ENCODE data around the gene GALR1. TPM values are rescaled to one million over a fixed set of nuclear protein-coding genes. Genes with fewer than 3 reads are reported as not detected.

Gene GALR1
- total RNA-seq (0.07 and 0.36 TPM in 2 replicates), polyA plus RNA-seq (not detected in 2 replicates)

- no peaks in the 10 kb centered on the region for H3K36me3 ChIP-seq (replicated peaks; ENCODE audit: insufficient read depth, low read depth)
- H3K4me2 ChIP-seq, result peak within 1 kb of the TSS; percentile 82
- no peak within 1 kb of the TSS for H2AFZ ChIP-seq
- peak within 1 kb of the TSS; percentile 36 for H3K4me3 ChIP-seq
- WGBS (ENCODE audit: low lambda C conversion rate, missing lambda C conversion rate), result 2% methylated on average over 69 of the region's 98 CpGs
- H3K9me2 ChIP-seq (replicated peaks; ENCODE audit: insufficient read depth), result no peaks in the 10 kb centered on the region
- DNase-seq (ENCODE audit: low spot score), result no peak
- H4K20me1 ChIP-seq (ENCODE audit: insufficient read depth, poor library complexity, severe bottlenecking), result no peaks in the 10 kb centered on the region
- H3K4me1 ChIP-seq (ENCODE audit: insufficient read depth), result no peaks in the 10 kb centered on the region
- H3K27ac ChIP-seq, result no peak within 1 kb of the TSS
- TF ChIP-seq EZH2phosphoT487 (IDR thresholded peaks at IDR 0.05; ENCODE audit: low read depth, severe bottlenecking, unreplicated experiment) (no peak), EZH2 (IDR thresholded peaks at IDR 0.05; ENCODE audit: borderline replicate concordance) (peak; percentile 67), CTCF (IDR thresholded peaks at IDR 0.05; ENCODE audit: poor library complexity) (no peak)
- no peaks in the 10 kb centered on the region for H3K9me3 ChIP-seq (ENCODE audit: low read depth)
- peaks cover 78% of the 10 kb centered on the region for H3K27me3 ChIP-seq
- H3K79me2 ChIP-seq, result no peaks in the 10 kb centered on the region
Observed at GRCh38 chr18:77249569-77250500, at the start of gene GALR1. Gene GALR1 (plus strand): TSS chr18:77249848. CDS start chr18:77250549, 701 bp downstream.

GRCh38 chr18:77201506-77201905 lies 48.1 kb upstream of the GALR1 start:
- Histone ChIP-seq H3K27ac (no peak overlapping the region), H3K4me3 (no peak overlapping the region), H2AFZ (no peak overlapping the region), H3K4me1 (ENCODE audit: insufficient read depth) (no peaks in the 10 kb centered on the region), H4K20me1 (ENCODE audit: insufficient read depth, poor library complexity, severe bottlenecking) (no peaks in the 10 kb centered on the region), H3K9me3 (ENCODE audit: low read depth) (no peaks in the 10 kb centered on the region), H3K27me3 (no peaks in the 10 kb centered on the region), H3K9me2 (replicated peaks; ENCODE audit: insufficient read depth) (no peaks in the 10 kb centered on the region), H3K36me3 (replicated peaks; ENCODE audit: insufficient read depth, low read depth) (no peaks in the 10 kb centered on the region), H3K4me2 (no peak overlapping the region), H3K79me2 (no peaks in the 10 kb centered on the region)
- WGBS (ENCODE audit: low lambda C conversion rate, missing lambda C conversion rate), result 88% methylated on average over 4 of the region's 4 CpGs
- DNase-seq (ENCODE audit: low spot score), result no peak
- no peak for TF ChIP-seq CTCF (IDR thresholded peaks at IDR 0.05; ENCODE audit: poor library complexity)
- TF ChIP-seq EZH2phosphoT487 (IDR thresholded peaks at IDR 0.05; ENCODE audit: low read depth, severe bottlenecking, unreplicated experiment), result no peak
- TF ChIP-seq EZH2 (IDR thresholded peaks at IDR 0.05; ENCODE audit: borderline replicate concordance), result no peak

GRCh38 chr18:77202329-77202728 lies 47.3 kb upstream of the GALR1 start:
- Histone ChIP-seq H3K4me3 (no peak overlapping the region), H4K20me1 (ENCODE audit: insufficient read depth, poor library complexity, severe bottlenecking) (no peaks in the 10 kb centered on the region), H3K4me2 (no peak overlapping the region), H3K9me2 (replicated peaks; ENCODE audit: insufficient read depth) (no peaks in the 10 kb centered on the region), H3K4me1 (ENCODE audit: insufficient read depth) (no peaks in the 10 kb centered on the region), H3K27ac (no peak overlapping the region), H3K9me3 (ENCODE audit: low read depth) (no peaks in the 10 kb centered on the region), H2AFZ (no peak overlapping the region), H3K79me2 (no peaks in the 10 kb centered on the region), H3K36me3 (replicated peaks; ENCODE audit: insufficient read depth, low read depth) (no peaks in the 10 kb centered on the region), H3K27me3 (no peaks in the 10 kb centered on the region)
- DNase-seq (ENCODE audit: low spot score), result no peak
- no peak for TF ChIP-seq EZH2phosphoT487 (IDR thresholded peaks at IDR 0.05; ENCODE audit: low read depth, severe bottlenecking, unreplicated experiment)
- no peak for TF ChIP-seq CTCF (IDR thresholded peaks at IDR 0.05; ENCODE audit: poor library complexity)
- no peak for TF ChIP-seq EZH2 (IDR thresholded peaks at IDR 0.05; ENCODE audit: borderline replicate concordance)
- WGBS (ENCODE audit: low lambda C conversion rate, missing lambda C conversion rate), result 93% methylated on average over 6 of the region's 7 CpGs

All from hepatocyte (in vitro differentiated cells).